Thoracic aorta (tissue), 2 donors: ENCODE data around the gene DENND4B. TPM values are rescaled to one million over a fixed set of nuclear protein-coding genes. Genes with fewer than 3 reads are reported as not detected.
A peak's percentile ranks its signal among the peaks of the same experiment; 100 is the strongest.

Experiments
- ATAC-seq: fragments of 150-250 bp; one replicate; pipeline ENCODE4 v1.8.0; 2017; ENCODE audit warnings: low read depth; ENCODE audit not compliant: insufficient number of reproducible peaks, low FRiP score
- DNase-seq: peaks from one replicate; pipeline ENCODE4 v3.0.0-alpha.2; 2020; ENCODE audit warnings: low spot score
- H3K27ac ChIP-seq, 2 donors: fragments of 200-600 bp; sonication (generic); 1 replicate in 1 of 2; 2 replicates in 1 of 2; pipeline ENCODE4 v1.5.1; 2016; ENCODE audit warnings: mild to moderate bottlenecking in 2 of 2, moderate library complexity in 2 of 2
- H3K27me3 ChIP-seq: fragments of 200-600 bp; sonication (generic); replicated peaks from 2 replicates; pipeline ENCODE4 v1.6.0; 2016; ENCODE audit warnings: mild to moderate bottlenecking; ENCODE audit not compliant: insufficient read depth
- H3K36me3 ChIP-seq: fragments of 200-600 bp; sonication (generic); one replicate; pipeline ENCODE4 v1.5.1; 2016
- H3K4me1 ChIP-seq, 2 donors: fragments of 200-600 bp; sonication (generic); 1 replicate in 1 of 2; 2 replicates in 1 of 2; pipeline versions ENCODE4 v1.5.1 to v1.6.0; 2016; ENCODE audit warnings: low read depth in 2 of 2, mild to moderate bottlenecking in 1 of 2; ENCODE audit not compliant: control insufficient read depth in 1 of 2
- H3K4me3 ChIP-seq: fragments of 200-600 bp; sonication (generic); 2 replicates; pipeline ENCODE4 v1.5.1; 2016; ENCODE audit warnings: mild to moderate bottlenecking
- H3K9me3 ChIP-seq: fragments of 200-600 bp; sonication (generic); 2 replicates; pipeline ENCODE4 v1.5.1; 2016
- total RNA-seq, 2 donors: library from RNA; depleted of rRNA; stranded (reverse); fragments of >200 nt; gene quantifications; one replicate each; pipeline versions ENCODE4 v1.1.0 to v1.2.3, GENCODE V29; 2016
- TF ChIP-seq, protein P1 (sequence below): fragments of 200-600 bp; sonication (generic); IDR thresholded peaks from one replicate; pipeline ENCODE4 v1.5.1; 2019; ENCODE audit warnings: antibody characterized with exemption

Gene DENND4B
- total RNA-seq, 2 donors from 2014 or later: 59.0 to 82.7 TPM

GRCh38 chr1:153963030-153963849 lies 16.7 kb upstream of the DENND4B start, which contains the start of gene SLC39A1:
SLC39A1 (minus strand) TSS chr1:153963537; CDS start chr1:153962715, 822 bp downstream.
- ATAC-seq (peak; percentile 78), DNase-seq (peak; percentile 97)
- TF ChIP-seq, protein P1, sequence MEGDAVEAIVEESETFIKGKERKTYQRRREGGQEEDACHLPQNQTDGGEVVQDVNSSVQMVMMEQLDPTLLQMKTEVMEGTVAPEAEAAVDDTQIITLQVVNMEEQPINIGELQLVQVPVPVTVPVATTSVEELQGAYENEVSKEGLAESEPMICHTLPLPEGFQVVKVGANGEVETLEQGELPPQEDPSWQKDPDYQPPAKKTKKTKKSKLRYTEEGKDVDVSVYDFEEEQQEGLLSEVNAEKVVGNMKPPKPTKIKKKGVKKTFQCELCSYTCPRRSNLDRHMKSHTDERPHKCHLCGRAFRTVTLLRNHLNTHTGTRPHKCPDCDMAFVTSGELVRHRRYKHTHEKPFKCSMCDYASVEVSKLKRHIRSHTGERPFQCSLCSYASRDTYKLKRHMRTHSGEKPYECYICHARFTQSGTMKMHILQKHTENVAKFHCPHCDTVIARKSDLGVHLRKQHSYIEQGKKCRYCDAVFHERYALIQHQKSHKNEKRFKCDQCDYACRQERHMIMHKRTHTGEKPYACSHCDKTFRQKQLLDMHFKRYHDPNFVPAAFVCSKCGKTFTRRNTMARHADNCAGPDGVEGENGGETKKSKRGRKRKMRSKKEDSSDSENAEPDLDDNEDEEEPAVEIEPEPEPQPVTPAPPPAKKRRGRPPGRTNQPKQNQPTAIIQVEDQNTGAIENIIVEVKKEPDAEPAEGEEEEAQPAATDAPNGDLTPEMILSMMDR: no peak
- Histone ChIP-seq H3K9me3 (no peaks in the 10 kb centered on the region), H3K27ac (peak within 1 kb of the TSS; percentile 90 to 94), H3K4me1 (peaks cover 35 to 59% of the 10 kb centered on the region in 2 donors), H3K36me3 (peaks cover 8% of the 10 kb centered on the region), H3K4me3 (peak within 1 kb of the TSS; percentile 77), H3K27me3 (no peaks in the 10 kb centered on the region)

DNA sequence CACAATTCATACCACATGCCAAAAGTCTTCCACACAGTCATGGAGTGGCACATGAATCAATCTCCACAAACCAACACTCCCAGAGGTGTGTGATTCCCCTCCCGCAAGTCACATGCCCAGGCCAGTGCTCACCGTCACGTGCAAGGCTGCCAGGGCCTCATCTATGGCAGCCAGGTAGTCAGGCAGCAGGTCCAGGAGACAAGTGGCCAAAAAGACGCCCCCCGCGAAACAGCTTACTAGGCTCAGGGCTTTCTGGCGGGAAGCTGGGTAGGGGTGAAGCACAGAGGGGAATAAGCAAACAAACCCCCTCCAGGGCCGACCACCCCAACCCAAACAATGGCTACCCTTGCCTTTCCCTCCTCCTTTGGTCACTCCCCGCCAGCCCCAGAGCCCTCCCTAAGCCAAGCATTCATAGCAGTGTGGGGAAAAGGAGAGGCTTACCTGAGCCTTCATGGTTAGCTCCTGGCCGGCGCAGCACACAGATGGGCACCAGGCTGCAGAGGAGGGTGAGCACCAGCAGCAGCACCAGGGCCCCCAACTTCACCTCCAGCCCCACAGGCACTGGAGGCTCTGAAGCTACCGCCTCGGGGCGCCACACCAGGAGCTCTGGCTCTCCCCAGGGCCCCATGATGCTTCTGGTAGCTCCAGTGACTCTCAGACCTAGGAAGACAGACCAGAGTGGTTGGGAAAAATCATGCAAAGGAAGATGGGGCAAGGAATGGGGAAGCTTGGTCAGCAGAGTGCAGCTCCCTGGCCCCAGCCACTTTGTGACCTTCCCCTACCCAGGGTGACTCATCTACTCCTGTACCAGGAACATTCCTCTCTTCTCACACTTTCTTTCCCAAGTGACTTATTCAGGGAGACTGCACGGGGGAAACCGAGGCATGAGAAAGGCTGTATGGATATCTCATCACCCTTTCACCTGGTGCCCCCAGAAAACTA lies 15.8 kb upstream of the DENND4B start:
- peaks cover 36 to 59% of the 10 kb centered on the region in 2 donors for H3K4me1 ChIP-seq
- peaks cover 8% of the 10 kb centered on the region for H3K36me3 ChIP-seq
- ATAC-seq (no peak), DNase-seq (no peak)
- H3K27ac ChIP-seq: peak overlapping the region; percentile 90 to 94
- peak overlapping the region; percentile 77 for H3K4me3 ChIP-seq
- TF ChIP-seq, protein P1: no peak
- no peaks in the 10 kb centered on the region for H3K27me3 ChIP-seq
- no peaks in the 10 kb centered on the region for H3K9me3 ChIP-seq

DNA sequence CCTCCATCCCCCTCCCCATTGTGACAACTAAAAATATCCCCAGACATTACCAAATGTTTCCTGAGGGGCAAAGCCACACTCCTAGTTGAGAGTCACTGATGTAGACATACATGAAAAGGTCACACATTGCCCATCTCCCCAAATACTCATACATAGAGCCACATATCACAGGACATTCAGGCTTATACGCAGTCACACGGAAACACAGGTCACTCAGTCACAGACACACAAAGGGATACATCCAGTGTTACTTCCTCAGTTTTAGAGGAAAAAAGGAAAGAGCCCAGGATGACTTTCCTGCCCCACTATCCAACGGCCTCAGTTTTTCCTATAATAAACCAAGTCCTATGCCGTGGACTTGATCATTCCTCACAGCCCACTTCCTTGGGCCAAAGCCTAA lies 14.9 kb upstream of the DENND4B start:
- no peak for DNase-seq
- TF ChIP-seq, protein P1: no peak
- H3K4me1 ChIP-seq: peaks cover 41 to 63% of the 10 kb centered on the region in 2 donors
- no peak for ATAC-seq
- H3K27me3 ChIP-seq: no peaks in the 10 kb centered on the region
- peaks cover 8% of the 10 kb centered on the region for H3K36me3 ChIP-seq
- peak overlapping the region; percentile 8 to 90 for H3K27ac ChIP-seq
- no peaks in the 10 kb centered on the region for H3K9me3 ChIP-seq
- H3K4me3 ChIP-seq: peak overlapping the region; percentile 77

GRCh38 chr1:153960206-153960605 lies 13.7 kb upstream of the DENND4B start:
- Histone ChIP-seq H3K4me3 (no peak overlapping the region), H3K4me1 (peaks cover 43 to 66% of the 10 kb centered on the region in 2 donors), H3K36me3 (peaks cover 8% of the 10 kb centered on the region), H3K27me3 (no peaks in the 10 kb centered on the region), H3K27ac (peak overlapping the region in 1 of 2 donors; percentile 31), H3K9me3 (no peaks in the 10 kb centered on the region)
- DNase-seq (no peak), ATAC-seq (no peak)
- TF ChIP-seq, protein P1: no peak

DNA sequence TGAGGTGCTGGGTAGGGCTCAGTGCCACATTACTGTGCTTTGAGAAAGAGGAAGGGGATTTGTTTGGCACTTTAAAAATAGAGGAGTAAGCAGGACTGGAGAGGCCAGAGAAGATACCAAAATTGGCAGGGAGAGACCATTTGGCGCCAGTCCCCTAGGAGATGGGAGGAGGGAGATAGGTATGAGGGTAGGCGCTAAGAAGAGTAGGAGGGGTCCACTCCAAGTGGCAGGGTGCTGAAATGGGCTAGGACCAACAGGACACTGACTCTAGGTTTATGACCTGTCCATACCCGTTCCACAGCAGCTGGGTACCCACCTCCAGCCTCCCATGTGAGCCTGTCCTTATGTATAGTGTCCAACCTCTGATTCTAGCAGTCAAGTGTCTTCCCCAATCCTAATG lies 12.9 kb upstream of the DENND4B start:
- TF ChIP-seq, protein P1: no peak
- no peak for DNase-seq
- ATAC-seq: no peak
- no peaks in the 10 kb centered on the region for H3K27me3 ChIP-seq
- H3K36me3 ChIP-seq: peaks cover 13% of the 10 kb centered on the region
- no peak overlapping the region for H3K4me3 ChIP-seq
- H3K4me1 ChIP-seq: peaks cover 41 to 63% of the 10 kb centered on the region in 2 donors
- H3K27ac ChIP-seq: peak overlapping the region; percentile 31 to 90
- H3K9me3 ChIP-seq: no peaks in the 10 kb centered on the region
